Lower lobe of right lung (tissue), 2 donors: ENCODE data around the gene GNB1L. TPM values are rescaled to one million over a fixed set of nuclear protein-coding genes. Genes with fewer than 3 reads are reported as not detected.
A peak's percentile ranks its signal among the peaks of the same experiment; 100 is the strongest.

Experiments used
- ATAC-seq, 2 donors: fragments of 200-7000 bp; cut with Tn5 transposase; one replicate each; pipeline ENCODE4 v1.9.1; 2020 to 2022; ENCODE audit warnings: mild to moderate bottlenecking in 2 of 2, moderate library complexity in 2 of 2
- DNase-seq: peaks from one replicate; pipeline ENCODE4 v3.0.0-alpha.2; 2020
- H3K27ac ChIP-seq: fragments of 200-600 bp; one replicate; pipeline ENCODE4 v1.8.0; 2022
- H3K27me3 ChIP-seq: fragments of 200-600 bp; one replicate; pipeline ENCODE4 v1.8.0; 2022; ENCODE audit warnings: low read depth
- H3K36me3 ChIP-seq: fragments of 200-600 bp; one replicate; pipeline ENCODE4 v1.8.0; 2022; ENCODE audit warnings: mild to moderate bottlenecking
- H3K4me1 ChIP-seq: fragments of 200-600 bp; one replicate; pipeline ENCODE4 v1.8.0; 2022
- H3K4me3 ChIP-seq: fragments of 200-600 bp; one replicate; pipeline ENCODE4 v1.8.0; 2022; ENCODE audit warnings: mild to moderate bottlenecking
- H3K9me3 ChIP-seq: fragments of 200-600 bp; one replicate; pipeline ENCODE4 v1.8.0; 2022
- CTCF ChIP-seq: fragments of 200-600 bp; IDR thresholded peaks from one replicate; pipeline ENCODE4 v1.8.0; 2022; ENCODE audit warnings: antibody characterized with exemption, mild to moderate bottlenecking
- intact Hi-C: fragments of 100-400 bp; cut with DNase I; formaldehyde crosslinking; loops from one replicate; pipeline ENCODE4 v1.11.0; 2022
- total RNA-seq: library from RNA; stranded (reverse); fragmentation: NEBNext Ultra II Directional; extraction: Animal tissue kit (Norgen Biotek cat#: 25700); gene quantifications from one replicate; pipeline ENCODE4 v1.2.1, GENCODE V29; 2021
- donor health status: DM: no; HTN: yes; CAD: no; lungs with severe emphysema.

Gene GNB1L
- total RNA-seq, 1 donor from 2014 or later = 6.0 TPM

- Histone ChIP-seq H3K27ac (peak overlapping the region; percentile 81), H3K36me3 (no peaks in the 10 kb centered on the region), H3K9me3 (no peaks in the 10 kb centered on the region), H3K27me3 (no peaks in the 10 kb centered on the region), H3K4me3 (no peak overlapping the region), H3K4me1 (peaks cover 28% of the 10 kb centered on the region)
- ATAC-seq (no peak), DNase-seq (no peak)
- no peak for TF ChIP-seq CTCF
- intact Hi-C loops = no loop called here
These were observed 12.1 kb downstream of the GNB1L start for GRCh38 chr22:19842393-19843106.

DNA sequence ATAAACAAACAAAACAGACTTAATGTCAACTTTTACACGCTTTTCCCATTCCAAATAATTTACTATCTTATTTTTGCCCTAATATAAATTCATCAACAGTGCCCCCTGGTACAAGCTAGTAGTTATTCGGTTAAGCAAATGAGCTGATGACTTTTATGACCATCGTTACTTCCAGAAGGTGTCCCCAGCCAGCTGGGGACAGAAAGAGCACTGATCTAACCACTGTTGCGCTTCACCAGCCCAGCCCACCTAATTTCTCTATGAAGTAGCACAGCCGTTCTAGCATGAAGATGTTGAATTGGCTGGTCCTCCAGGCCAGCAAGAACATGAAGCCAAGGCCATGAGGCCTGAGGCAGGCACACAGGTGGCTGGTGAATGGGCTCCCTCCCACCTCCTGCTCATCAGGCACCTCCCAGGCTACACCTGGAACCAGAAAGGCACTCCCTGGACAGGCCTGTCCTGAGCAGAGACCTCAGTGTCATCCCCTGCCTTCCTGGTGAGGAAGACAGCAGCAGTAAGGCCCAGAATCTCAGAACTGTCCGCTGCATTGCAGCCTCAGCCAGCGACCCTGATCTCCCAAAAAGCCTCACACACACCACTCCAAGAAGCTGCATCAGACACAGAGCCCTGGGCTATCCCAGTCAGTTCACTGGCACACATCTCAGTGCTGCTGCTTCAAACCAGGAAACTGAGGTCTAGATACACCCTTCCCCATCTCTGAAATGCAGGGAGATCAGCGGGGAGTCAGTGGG is 12.9 kb downstream of the GNB1L start:
- intact Hi-C loops = no loop called here
- Histone ChIP-seq H3K4me1 (peaks cover 28% of the 10 kb centered on the region), H3K36me3 (no peaks in the 10 kb centered on the region), H3K27me3 (no peaks in the 10 kb centered on the region), H3K9me3 (no peaks in the 10 kb centered on the region), H3K4me3 (no peak overlapping the region), H3K27ac (no peak overlapping the region)
- no peak for TF ChIP-seq CTCF
- DNase-seq (no peak), ATAC-seq (no peak)

GRCh38 chr22:19840955-19841640 is 13.6 kb downstream of the GNB1L start:
- no peaks in the 10 kb centered on the region for H3K27me3 ChIP-seq
- H3K36me3 ChIP-seq = no peaks in the 10 kb centered on the region
- ATAC-seq (no peak), DNase-seq (no peak)
- intact Hi-C loops = no loop called here
- no peaks in the 10 kb centered on the region for H3K9me3 ChIP-seq
- no peak for TF ChIP-seq CTCF
- H3K4me3 ChIP-seq = no peak overlapping the region
- H3K4me1 ChIP-seq = peaks cover 28% of the 10 kb centered on the region
- no peak overlapping the region for H3K27ac ChIP-seq

DNA sequence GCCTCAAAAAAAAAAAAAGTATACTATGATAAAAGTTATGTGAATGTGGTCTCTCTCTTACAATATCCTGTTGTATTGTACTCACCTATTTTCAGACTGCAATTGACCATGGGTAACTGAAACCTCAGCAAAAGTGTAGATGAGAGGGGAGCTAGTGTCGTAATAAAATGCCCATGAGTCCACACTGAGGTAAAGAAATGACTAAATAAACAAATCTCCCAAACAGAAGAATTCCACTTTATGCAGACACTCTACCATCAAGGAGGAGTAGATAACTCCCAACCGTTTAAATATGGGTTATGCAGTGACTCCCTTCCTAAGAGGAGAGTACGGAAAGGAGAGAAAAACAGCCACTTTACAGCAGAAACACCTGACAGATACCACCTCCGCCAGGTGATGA is 14.6 kb downstream of the GNB1L start:
- no peaks in the 10 kb centered on the region for H3K9me3 ChIP-seq
- ATAC-seq (peak; percentile 65 to 71), DNase-seq (no peak)
- H3K4me1 ChIP-seq = peaks cover 22% of the 10 kb centered on the region
- no peak overlapping the region for H3K4me3 ChIP-seq
- H3K36me3 ChIP-seq = no peaks in the 10 kb centered on the region
- no peak overlapping the region for H3K27ac ChIP-seq
- TF ChIP-seq CTCF = no peak
- intact Hi-C loops = no loop called here
- H3K27me3 ChIP-seq = no peaks in the 10 kb centered on the region

GRCh38 chr22:19837915-19838314 is 16.8 kb downstream of the GNB1L start:
- intact Hi-C loops = no loop called here
- Histone ChIP-seq H3K4me3 (no peak overlapping the region), H3K9me3 (no peaks in the 10 kb centered on the region), H3K27me3 (no peaks in the 10 kb centered on the region), H3K36me3 (no peaks in the 10 kb centered on the region), H3K4me1 (peaks cover under 1% of the 10 kb centered on the region), H3K27ac (no peak overlapping the region)
- no peak for TF ChIP-seq CTCF
- DNase-seq = no peak
- no peak for ATAC-seq
